BJ (cell line): ENCODE measurements around the gene MANEAL. TPM values are rescaled to one million over a fixed set of nuclear protein-coding genes. Genes with fewer than 3 reads are reported as not detected.

Experiments
- CTCF ChIA-PET: fragments of 350-600 bp; formaldehyde crosslinking; extraction: SDS; loops from one replicate; lab custom pipeline; 2021; ENCODE audit warnings: antibody characterized with exemption, inconsistent platforms; lab: Yijun Ruan, JAX
- POLR2A ChIA-PET: fragments of 300-600 bp; sonication (Branson Sonifier 250); formaldehyde crosslinking; extraction: SDS; loops from one replicate; lab custom pipeline; 2021; ENCODE audit warnings: antibody characterized with exemption; lab: Charles Lee
- DNase-seq: peaks from one replicate; pipeline ENCODE4 v3.0.0-alpha.2; 2011; ENCODE audit warnings: low read depth
- H3K27me3 ChIP-seq: 2 replicates; pipeline ENCODE4 v1.6.0; 2011; ENCODE audit warnings: low read length; ENCODE audit not compliant: control insufficient read depth, insufficient read depth
- H3K36me3 ChIP-seq: 2 replicates; pipeline ENCODE4 v1.5.1; 2011; ENCODE audit warnings: low read length; ENCODE audit not compliant: control insufficient read depth, insufficient read depth
- H3K4me3 ChIP-seq: 2 replicates; pipeline ENCODE4 v1.5.1; 2011; ENCODE audit warnings: low read depth, mild to moderate bottlenecking, control low read depth, low read length
- CTCF ChIP-seq: IDR thresholded peaks from 2 replicates; pipeline ENCODE4 v1.5.1; 2011; ENCODE audit warnings: low read depth, mild to moderate bottlenecking, control low read depth, inconsistent platforms, low read length, moderate library complexity; ENCODE audit not compliant: insufficient read depth
- polyA plus RNA-seq: library from polyadenylated mRNA; depleted of rRNA; stranded (reverse); fragments of >200 nt; gene quantifications from 2 replicates; pipeline ENCODE4 v1.2.3, GENCODE V29; 2011

Gene MANEAL
- polyA plus RNA-seq, 1 experiment, result 4.0 TPM

GRCh38 chr1:37752583-37753471 is 40.8 kb upstream of the MANEAL start:
- ChIA-PET CTCF (no interaction called here), POLR2A (no interaction called here)
- DNase-seq, result no peak
- H3K27me3 ChIP-seq, result peaks cover 27% of the 10 kb centered on the region
- H3K36me3 ChIP-seq, result no peaks in the 10 kb centered on the region
- no peak overlapping the region for H3K4me3 ChIP-seq
- TF ChIP-seq CTCF, result no peak

DNA sequence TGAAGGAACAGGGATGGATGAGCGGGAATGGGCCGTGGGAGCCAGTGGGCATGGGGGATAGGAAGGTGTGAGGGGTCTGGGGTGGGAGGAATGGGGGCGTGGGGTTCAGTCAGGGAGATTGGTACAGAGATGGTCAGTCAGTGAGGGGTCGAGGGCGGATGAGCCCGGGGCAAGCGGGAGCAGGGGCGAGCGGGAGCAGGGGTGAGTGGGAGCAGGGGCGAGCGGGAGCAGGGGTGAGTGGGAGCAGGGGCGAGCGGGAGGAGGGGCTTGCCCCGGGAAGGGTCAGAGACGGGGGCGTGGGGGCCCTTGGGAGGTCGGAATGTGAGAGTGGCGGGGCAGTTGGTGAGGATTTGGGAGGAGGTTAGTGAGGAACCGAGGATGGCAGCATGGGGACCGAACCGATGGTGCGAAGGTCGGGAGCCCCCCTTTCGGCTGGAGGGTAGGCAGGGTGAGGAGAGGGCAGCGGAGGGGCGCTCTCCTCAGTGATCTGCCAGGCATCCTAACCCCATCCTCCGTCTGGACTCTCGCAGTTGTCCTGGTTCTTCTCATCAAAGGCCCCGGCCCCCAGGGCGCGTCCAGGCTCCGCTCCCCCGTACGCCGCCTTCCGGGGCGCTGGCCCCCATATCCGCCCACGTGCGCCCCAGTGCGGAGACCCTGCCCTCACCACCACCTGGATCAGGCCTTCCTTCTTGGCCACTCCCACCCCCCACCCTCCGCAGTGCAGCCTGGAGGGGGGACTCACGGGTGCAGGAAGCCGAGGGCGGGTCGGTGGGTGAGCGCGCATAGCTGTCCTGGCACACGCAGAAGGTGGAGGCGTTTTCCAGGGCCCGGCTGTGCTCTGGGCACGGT is 40.0 kb upstream of the MANEAL start:
- ChIA-PET POLR2A (no interaction called here), CTCF (no interaction called here)
- Histone ChIP-seq H3K36me3 (no peaks in the 10 kb centered on the region), H3K4me3 (no peak overlapping the region), H3K27me3 (peaks cover 27% of the 10 kb centered on the region)
- no peak for TF ChIP-seq CTCF
- no peak for DNase-seq

- ChIA-PET POLR2A (no interaction called here), CTCF (no interaction called here)
- Histone ChIP-seq H3K36me3 (no peaks in the 10 kb centered on the region), H3K27me3 (peaks cover 27% of the 10 kb centered on the region), H3K4me3 (no peak overlapping the region)
- no peak for DNase-seq
- TF ChIP-seq CTCF, result no peak
These were observed 38.4 kb upstream of the MANEAL start for GRCh38 chr1:37755290-37755689.

GRCh38 chr1:37755951-37756560 is 37.6 kb upstream of the MANEAL start:
- CTCF ChIA-PET, result no interaction called here
- TF ChIP-seq CTCF, result no peak
- Histone ChIP-seq H3K4me3 (no peak overlapping the region), H3K36me3 (no peaks in the 10 kb centered on the region), H3K27me3 (peaks cover 27% of the 10 kb centered on the region)
- DNase-seq, result no peak
- POLR2A ChIA-PET, result no interaction called here

- no peaks in the 10 kb centered on the region for H3K36me3 ChIP-seq
- no peak for DNase-seq
- POLR2A ChIA-PET, result no interaction called here
- CTCF ChIA-PET, result no interaction called here
- no peak for TF ChIP-seq CTCF
- no peak overlapping the region for H3K4me3 ChIP-seq
- H3K27me3 ChIP-seq, result peaks cover 14% of the 10 kb centered on the region
These were observed 34.2 kb upstream of the MANEAL start for GRCh38 chr1:37759451-37759850.
